Prostate gland (tissue), 2 donors: ENCODE data around the gene LRGUK.

Experiments used
- POLR2AphosphoS5 ChIP-seq: sonication (generic); formaldehyde crosslinking; IDR thresholded peaks from one replicate; pipeline ENCODE4 v1.6.1; 2017; ENCODE audit warnings: antibody characterized with exemption
- TF ChIP-seq, protein P1 (sequence below), 4 experiments: fragments of 200-600 bp in 2 of 4; fragments of 450-650 bp in 2 of 4; sonication (generic) in 2 of 4; IDR thresholded peaks; 1 replicate in 3 of 4; 2 replicates in 1 of 4; pipeline ENCODE4 v1.5.1; 2016 to 2019; ENCODE audit warnings: antibody characterized with exemption in 4 of 4, mild to moderate bottlenecking in 2 of 4, moderate library complexity in 2 of 4

DNA sequence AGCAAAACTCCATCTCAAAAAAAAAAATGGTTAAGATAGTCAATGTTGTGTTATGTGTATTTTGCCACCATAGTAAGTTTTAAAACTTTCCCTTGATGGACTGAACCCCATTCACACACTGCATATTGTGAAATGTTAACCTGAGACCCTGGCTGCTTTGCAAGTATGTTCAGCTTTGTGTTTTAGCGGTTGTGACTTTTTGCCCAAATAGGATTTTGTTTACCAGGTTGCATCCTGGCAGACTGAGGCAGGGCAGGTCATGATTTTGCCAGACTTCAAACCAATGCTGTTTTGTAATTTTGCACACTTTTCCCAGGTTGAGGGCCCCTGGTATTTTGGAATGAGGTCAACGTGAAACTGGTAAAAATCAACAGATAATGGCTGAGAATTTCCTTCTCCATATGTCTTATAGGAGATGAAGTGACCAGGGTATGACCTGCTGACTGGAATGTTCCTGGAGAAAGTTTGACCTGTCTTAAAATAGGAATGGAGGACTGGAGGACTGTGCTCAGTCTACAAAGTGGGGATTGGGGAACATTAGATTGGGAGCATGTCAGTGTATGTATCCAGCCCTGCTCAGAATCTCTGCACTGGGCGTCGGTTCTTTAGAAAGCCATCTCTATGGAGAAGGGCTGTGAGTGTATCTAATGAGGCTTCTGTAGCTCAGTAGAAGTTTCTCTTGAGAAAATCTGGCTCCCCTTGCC is 76.2 kb downstream of the LRGUK start:
- TF ChIP-seq, protein P1, sequence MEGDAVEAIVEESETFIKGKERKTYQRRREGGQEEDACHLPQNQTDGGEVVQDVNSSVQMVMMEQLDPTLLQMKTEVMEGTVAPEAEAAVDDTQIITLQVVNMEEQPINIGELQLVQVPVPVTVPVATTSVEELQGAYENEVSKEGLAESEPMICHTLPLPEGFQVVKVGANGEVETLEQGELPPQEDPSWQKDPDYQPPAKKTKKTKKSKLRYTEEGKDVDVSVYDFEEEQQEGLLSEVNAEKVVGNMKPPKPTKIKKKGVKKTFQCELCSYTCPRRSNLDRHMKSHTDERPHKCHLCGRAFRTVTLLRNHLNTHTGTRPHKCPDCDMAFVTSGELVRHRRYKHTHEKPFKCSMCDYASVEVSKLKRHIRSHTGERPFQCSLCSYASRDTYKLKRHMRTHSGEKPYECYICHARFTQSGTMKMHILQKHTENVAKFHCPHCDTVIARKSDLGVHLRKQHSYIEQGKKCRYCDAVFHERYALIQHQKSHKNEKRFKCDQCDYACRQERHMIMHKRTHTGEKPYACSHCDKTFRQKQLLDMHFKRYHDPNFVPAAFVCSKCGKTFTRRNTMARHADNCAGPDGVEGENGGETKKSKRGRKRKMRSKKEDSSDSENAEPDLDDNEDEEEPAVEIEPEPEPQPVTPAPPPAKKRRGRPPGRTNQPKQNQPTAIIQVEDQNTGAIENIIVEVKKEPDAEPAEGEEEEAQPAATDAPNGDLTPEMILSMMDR (IDR thresholded peaks at IDR 0.05), result no peak
- TF ChIP-seq POLR2AphosphoS5, result no peak
